Measurements from ENCODE around the gene SHB.

- TF ChIP-seq CTCF (conservative IDR thresholded peaks at IDR 0.05) (no peak), EZH2 (IDR thresholded peaks at IDR 0.05; ENCODE audit: low read depth) (no peak)
These were observed 124.8 kb downstream of the SHB start for GRCh38 chr9:37944266-37944650.
